ENCODE results near the gene PAXX.

GRCh38 chr9:136988872-136989271 lies 3.4 kb upstream of the PAXX start:
- TF ChIP-seq, protein P1, sequence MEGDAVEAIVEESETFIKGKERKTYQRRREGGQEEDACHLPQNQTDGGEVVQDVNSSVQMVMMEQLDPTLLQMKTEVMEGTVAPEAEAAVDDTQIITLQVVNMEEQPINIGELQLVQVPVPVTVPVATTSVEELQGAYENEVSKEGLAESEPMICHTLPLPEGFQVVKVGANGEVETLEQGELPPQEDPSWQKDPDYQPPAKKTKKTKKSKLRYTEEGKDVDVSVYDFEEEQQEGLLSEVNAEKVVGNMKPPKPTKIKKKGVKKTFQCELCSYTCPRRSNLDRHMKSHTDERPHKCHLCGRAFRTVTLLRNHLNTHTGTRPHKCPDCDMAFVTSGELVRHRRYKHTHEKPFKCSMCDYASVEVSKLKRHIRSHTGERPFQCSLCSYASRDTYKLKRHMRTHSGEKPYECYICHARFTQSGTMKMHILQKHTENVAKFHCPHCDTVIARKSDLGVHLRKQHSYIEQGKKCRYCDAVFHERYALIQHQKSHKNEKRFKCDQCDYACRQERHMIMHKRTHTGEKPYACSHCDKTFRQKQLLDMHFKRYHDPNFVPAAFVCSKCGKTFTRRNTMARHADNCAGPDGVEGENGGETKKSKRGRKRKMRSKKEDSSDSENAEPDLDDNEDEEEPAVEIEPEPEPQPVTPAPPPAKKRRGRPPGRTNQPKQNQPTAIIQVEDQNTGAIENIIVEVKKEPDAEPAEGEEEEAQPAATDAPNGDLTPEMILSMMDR (IDR thresholded peaks at IDR 0.05), result no peak
- TF ChIP-seq POLR2A (IDR thresholded peaks at IDR 0.05), result no peak

Data from tibial nerve (tissue), 3 donors.